Activated naive CD4-positive, alpha-beta T cell treated with anti-CD3 and anti-CD28 coated beads for 36 hours (primary cell): Measurements from ENCODE around the gene NOTUM. TPM values are rescaled to one million over a fixed set of nuclear protein-coding genes. Genes with fewer than 3 reads are reported as not detected.

ENCODE experiments used
- CTCF ChIA-PET: fragments of 350-600 bp; sonication (Branson Sonifier 250); formaldehyde crosslinking; loops from one replicate; lab custom pipeline; 2021; ENCODE audit warnings: antibody characterized with exemption; lab: Charles Lee
- DNase-seq: peaks from one replicate; pipeline ENCODE4 v3.0.0-alpha.2; 2020
- H3K27ac Mint-ChIP-seq: one replicate; pipeline ENCODE4 v1.8.0; 2021; ENCODE audit warnings: mild to moderate bottlenecking, mixed read lengths
- H3K27me3 Mint-ChIP-seq: one replicate; pipeline ENCODE4 v1.8.0; 2021; ENCODE audit warnings: low read depth, mixed read lengths
- H3K36me3 Mint-ChIP-seq: one replicate; pipeline ENCODE4 v1.8.0; 2021; ENCODE audit warnings: low read depth, mixed read lengths
- H3K4me1 Mint-ChIP-seq: one replicate; pipeline ENCODE4 v1.8.0; 2021; ENCODE audit warnings: low read depth, mixed read lengths
- H3K4me3 Mint-ChIP-seq: one replicate; pipeline ENCODE4 v1.8.0; 2021; ENCODE audit warnings: mild to moderate bottlenecking, moderate library complexity, mixed read lengths
- H3K9me3 Mint-ChIP-seq: one replicate; pipeline ENCODE4 v1.8.0; 2021; ENCODE audit warnings: mixed read lengths
- intact Hi-C: fragments of 100-400 bp; cut with micrococcal nuclease; formaldehyde crosslinking; loops from one replicate; pipeline ENCODE4 v1.15.1; 2023
- total RNA-seq, 2 experiments: library from RNA; stranded (reverse); gene quantifications; one replicate each; pipeline ENCODE4 v1.2.3, GENCODE V29; 2021

The NOTUM gene
- total RNA-seq, 2 experiments from 2014 or later, result 0.35 to 0.38 TPM

- H3K9me3 Mint-ChIP-seq, result no peaks in the 10 kb centered on the region
- intact Hi-C loops, result loop anchor here (1.0 to 2.0 kb wide), 6 partner anchors 8 to 286 kb away; partner anchors contain the start of genes ALYREF, ANAPC11, ARHGDIA and ASPSCR1
- peaks cover 2% of the 10 kb centered on the region for H3K36me3 Mint-ChIP-seq
- peak overlapping the region; percentile 76 for H3K4me3 Mint-ChIP-seq
- H3K4me1 Mint-ChIP-seq, result peaks cover 25% of the 10 kb centered on the region
- CTCF ChIA-PET, result interaction anchor here (0.9 to 2.6 kb wide), 2 partner anchors 9 to 10 kb away, joined by 3 to 7 read pairs; partner anchors contain the start of gene SIRT7
- H3K27ac Mint-ChIP-seq, result peak overlapping the region; percentile 86
- peak; percentile 71 for DNase-seq
- H3K27me3 Mint-ChIP-seq, result peaks cover 5% of the 10 kb centered on the region
Measured at GRCh38 chr17:81926451-81927151, 34.4 kb downstream of the NOTUM start.

GRCh38 chr17:81925860-81926450 is 35.0 kb downstream of the NOTUM start:
- peaks cover 2% of the 10 kb centered on the region for H3K36me3 Mint-ChIP-seq

GRCh38 chr17:81924557-81925532 is 36.1 kb downstream of the NOTUM start:
- Mint-ChIP-seq H3K4me1 (peaks cover 25% of the 10 kb centered on the region), H3K4me3 (peak overlapping the region; percentile 29), H3K27me3 (peaks cover 3% of the 10 kb centered on the region), H3K36me3 (peaks cover 2% of the 10 kb centered on the region), H3K9me3 (no peaks in the 10 kb centered on the region), H3K27ac (peak overlapping the region; percentile 30)
- CTCF ChIA-PET, result interaction anchor here (1.3 kb wide), 1 partner anchor 54 kb away, joined by 4 read pairs; the partner anchor contains the start of gene ARHGDIA
- intact Hi-C loops, result no loop called here
- no peak for DNase-seq

More at GRCh38 chr17:81925860-81926450, 35.0 kb downstream of the NOTUM start:
- peaks cover 5% of the 10 kb centered on the region for H3K27me3 Mint-ChIP-seq
- DNase-seq, result no peak
- CTCF ChIA-PET, result interaction anchor here (0.9 to 2.6 kb wide), 2 partner anchors 9 to 10 kb away, joined by 3 to 7 read pairs; partner anchors contain the start of gene SIRT7
- H3K4me1 Mint-ChIP-seq, result peaks cover 25% of the 10 kb centered on the region
- H3K9me3 Mint-ChIP-seq, result no peaks in the 10 kb centered on the region
- intact Hi-C loops, result loop anchor here (2.0 kb wide), 4 partner anchors 35 to 65 kb away; partner anchors contain the start of genes ALYREF, ANAPC11, ARHGDIA and ASPSCR1
- H3K4me3 Mint-ChIP-seq, result peak overlapping the region; percentile 76
- H3K27ac Mint-ChIP-seq, result peak overlapping the region; percentile 86

DNA sequence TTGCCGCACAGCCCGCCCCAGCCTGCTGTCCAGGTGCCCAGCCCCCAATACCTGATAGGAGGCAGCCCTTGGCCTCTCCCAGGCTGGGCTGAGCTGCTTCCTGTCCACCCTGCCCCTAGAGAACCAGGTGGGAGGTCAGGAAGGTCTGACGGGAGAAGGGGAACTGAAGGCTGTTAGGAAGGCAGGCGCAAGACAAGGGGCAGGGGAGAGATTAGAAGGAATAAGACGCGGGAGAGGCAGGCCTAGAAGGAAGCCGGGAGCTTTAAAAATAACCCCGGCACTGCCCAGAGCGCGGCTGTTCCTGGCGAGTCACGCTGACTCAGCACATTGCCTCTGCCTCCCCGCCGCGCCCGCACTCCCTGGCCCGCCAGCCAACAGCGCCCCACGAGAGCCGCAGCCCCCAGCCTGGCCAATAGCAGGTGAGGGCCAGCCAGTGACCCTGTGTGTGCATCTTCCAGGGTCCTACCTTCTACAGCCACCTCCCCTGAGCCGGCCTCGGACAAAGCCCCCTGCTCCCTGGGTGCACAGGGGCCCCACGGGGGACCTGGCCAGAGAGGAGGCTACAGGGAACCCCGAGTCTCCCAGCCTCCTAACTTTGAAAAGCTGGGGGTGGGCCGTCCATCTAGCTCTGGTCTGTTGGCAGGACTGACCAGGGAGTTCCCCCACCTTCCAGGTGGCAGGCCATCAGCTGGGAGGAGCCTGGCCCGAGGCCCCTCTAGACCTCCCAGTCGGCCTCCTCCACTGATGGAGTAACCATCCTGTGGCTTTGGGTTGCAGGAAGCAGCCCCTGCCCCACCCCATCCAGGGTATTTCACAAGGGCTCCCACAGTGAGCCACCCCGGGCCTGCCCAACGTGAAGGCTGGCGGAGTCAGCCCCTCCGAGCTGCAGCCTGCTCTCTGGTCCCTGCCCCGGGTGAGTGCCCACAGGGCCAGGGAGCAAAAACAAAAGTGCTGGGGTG is 37.4 kb downstream of the NOTUM start:
- Mint-ChIP-seq H3K4me1 (peaks cover 26% of the 10 kb centered on the region), H3K4me3 (no peak overlapping the region), H3K36me3 (peaks cover 2% of the 10 kb centered on the region), H3K27ac (no peak overlapping the region), H3K27me3 (no peaks in the 10 kb centered on the region), H3K9me3 (no peaks in the 10 kb centered on the region)
- intact Hi-C loops, result no loop called here
- no peak for DNase-seq
- CTCF ChIA-PET, result no interaction called here

- no peaks in the 10 kb centered on the region for H3K27me3 Mint-ChIP-seq
- intact Hi-C loops, result no loop called here
- no peak overlapping the region for H3K4me3 Mint-ChIP-seq
- H3K36me3 Mint-ChIP-seq, result peaks cover 3% of the 10 kb centered on the region
- DNase-seq, result no peak
- H3K27ac Mint-ChIP-seq, result no peak overlapping the region
- no peaks in the 10 kb centered on the region for H3K9me3 Mint-ChIP-seq
- peaks cover 34% of the 10 kb centered on the region for H3K4me1 Mint-ChIP-seq
- CTCF ChIA-PET, result no interaction called here
Measured at GRCh38 chr17:81922566-81923301, 38.3 kb downstream of the NOTUM start.

DNA sequence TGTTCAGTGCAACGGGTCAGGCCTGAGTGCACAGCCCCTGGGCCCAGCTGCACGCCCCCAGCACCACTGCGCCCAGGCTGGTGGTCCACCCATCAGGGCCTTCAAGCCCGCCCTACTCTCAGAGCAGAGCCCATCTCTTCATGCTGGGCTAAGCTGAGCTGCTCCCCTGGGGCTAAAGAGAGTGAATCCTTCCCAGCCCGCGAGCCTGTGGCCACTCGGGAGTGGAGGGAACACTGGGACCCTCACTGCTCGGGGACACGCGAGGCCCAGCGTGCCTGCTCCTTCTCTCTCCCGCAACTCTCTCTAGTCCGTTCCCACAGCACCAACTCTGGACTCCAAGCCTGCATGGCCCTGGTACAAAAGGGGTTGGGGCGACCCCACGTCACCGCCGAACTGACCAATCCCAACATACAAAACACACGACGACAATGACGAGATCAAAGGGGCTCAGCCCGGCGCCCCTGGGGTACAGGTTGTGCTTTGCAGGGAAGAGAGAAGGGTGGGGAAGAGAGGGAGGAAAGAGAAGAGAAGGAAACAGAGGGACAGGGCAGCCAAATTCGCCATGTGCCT is 38.9 kb downstream of the NOTUM start:
- peaks cover 37% of the 10 kb centered on the region for H3K4me1 Mint-ChIP-seq
- DNase-seq, result no peak
- H3K36me3 Mint-ChIP-seq, result peaks cover 3% of the 10 kb centered on the region
- H3K27ac Mint-ChIP-seq, result no peak overlapping the region
- intact Hi-C loops, result no loop called here
- H3K27me3 Mint-ChIP-seq, result no peaks in the 10 kb centered on the region
- CTCF ChIA-PET, result no interaction called here
- no peak overlapping the region for H3K4me3 Mint-ChIP-seq
- no peaks in the 10 kb centered on the region for H3K9me3 Mint-ChIP-seq

DNA sequence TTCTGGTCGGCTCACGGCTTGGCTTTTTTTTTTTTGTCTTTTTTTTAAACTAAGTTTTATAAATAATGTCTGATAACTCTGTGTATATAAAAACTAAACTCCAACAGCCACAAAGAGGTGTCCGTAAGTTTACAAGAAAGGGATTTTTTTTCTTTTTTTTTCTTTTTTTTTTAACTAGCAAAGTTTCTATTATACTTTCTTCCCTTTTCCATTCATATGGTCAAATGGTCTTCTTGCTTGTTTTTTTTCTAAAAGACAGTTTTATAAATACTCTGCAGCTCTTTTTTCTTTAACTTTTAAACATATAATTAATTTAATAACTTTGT is 39.5 kb downstream of the NOTUM start:
- no peak overlapping the region for H3K4me3 Mint-ChIP-seq
- H3K36me3 Mint-ChIP-seq, result peaks cover 3% of the 10 kb centered on the region
- H3K9me3 Mint-ChIP-seq, result no peaks in the 10 kb centered on the region
- no peak for DNase-seq
- CTCF ChIA-PET, result no interaction called here
- H3K4me1 Mint-ChIP-seq, result peaks cover 42% of the 10 kb centered on the region
- H3K27ac Mint-ChIP-seq, result no peak overlapping the region
- intact Hi-C loops, result no loop called here
- no peaks in the 10 kb centered on the region for H3K27me3 Mint-ChIP-seq

DNA sequence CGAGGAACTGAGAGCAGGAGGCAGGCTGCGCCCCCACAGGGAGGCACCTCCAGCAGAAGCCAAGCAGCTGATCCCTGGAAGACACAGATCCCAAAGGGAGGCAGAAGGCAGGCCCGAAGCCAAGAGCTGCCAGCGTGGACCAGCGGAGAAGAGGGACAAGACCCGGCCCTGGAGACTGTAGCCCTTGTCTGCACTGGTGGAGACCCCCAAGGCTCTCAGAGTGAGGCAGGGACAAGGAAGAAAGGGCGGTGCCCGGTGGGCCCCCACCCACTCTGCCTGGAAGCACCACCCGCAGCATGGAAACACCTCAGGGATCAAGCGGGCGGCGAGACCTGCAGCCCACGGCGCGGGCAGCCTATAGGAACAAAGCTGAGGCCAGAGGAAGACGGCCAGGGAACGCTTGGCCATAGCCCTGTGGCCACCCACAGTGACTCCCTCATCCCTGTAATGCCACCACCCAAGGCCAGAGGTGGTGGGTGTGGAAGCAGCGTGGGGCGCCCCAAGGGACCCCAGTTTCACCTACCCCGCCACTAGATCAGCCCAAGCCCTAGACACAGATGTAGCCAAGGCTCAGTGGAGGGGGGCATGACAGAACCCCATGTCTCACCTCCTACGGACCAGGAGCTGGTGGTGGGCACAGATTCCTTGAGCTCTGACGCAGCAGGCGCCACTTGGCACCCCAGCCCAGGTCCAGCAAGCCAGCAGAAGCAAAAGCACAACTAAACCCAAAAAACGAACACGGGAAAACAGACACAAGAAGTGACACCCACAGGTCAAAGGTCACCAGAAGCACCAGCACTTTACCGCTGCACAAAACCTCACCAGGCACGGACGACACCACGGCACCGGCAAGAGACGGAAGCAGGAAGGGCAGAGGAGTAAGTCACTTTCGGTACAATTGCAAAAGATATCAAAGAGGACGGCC is 40.1 kb downstream of the NOTUM start:
- H3K9me3 Mint-ChIP-seq, result no peaks in the 10 kb centered on the region
- no peaks in the 10 kb centered on the region for H3K27me3 Mint-ChIP-seq
- H3K27ac Mint-ChIP-seq, result no peak overlapping the region
- no peak overlapping the region for H3K4me3 Mint-ChIP-seq
- CTCF ChIA-PET, result no interaction called here
- intact Hi-C loops, result no loop called here
- DNase-seq, result no peak
- H3K4me1 Mint-ChIP-seq, result peaks cover 42% of the 10 kb centered on the region
- peaks cover 4% of the 10 kb centered on the region for H3K36me3 Mint-ChIP-seq

DNA sequence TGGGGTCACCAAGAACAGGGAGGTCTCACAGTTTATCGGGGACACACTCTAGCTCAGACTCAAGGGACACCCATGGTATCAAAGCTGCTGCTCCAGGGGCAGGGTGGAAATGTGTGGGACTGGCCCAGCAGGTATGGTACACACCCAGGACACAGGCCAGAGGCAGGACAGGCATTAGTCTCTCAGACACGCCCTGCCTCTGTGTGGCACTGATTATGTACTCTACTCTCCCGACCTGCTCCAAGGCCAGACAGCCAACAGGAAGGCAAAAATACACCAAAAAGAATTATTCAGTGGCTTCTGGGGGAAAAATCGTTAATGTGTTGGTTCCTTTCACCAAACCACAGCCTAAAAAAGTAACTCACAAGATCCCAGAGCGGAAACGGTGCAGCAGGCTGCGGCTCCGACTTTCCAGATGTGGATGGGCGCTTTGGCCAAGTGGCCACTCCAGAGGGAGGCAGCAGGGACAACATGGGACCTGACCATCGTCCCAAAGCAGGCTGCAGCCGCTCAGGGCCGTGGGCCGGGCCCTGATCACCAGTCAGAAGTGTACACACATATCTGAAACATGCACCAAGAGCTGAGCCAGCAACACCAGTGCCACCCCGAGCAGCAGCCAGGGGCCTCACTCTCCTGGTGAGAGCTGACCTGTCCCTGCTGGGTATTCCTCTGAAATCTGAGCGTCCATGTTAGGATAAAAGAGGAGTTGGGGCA is 42.0 kb downstream of the NOTUM start:
- H3K27ac Mint-ChIP-seq, result peak overlapping the region; percentile 39
- H3K4me3 Mint-ChIP-seq, result peak overlapping the region; percentile 90
- intact Hi-C loops, result loop anchor here (1.0 kb wide), 1 partner anchor 8 kb away; the partner anchor contains the start of gene MAFG
- peaks cover 31% of the 10 kb centered on the region for H3K4me1 Mint-ChIP-seq
- DNase-seq, result no peak
- H3K36me3 Mint-ChIP-seq, result peaks cover 11% of the 10 kb centered on the region
- H3K9me3 Mint-ChIP-seq, result no peaks in the 10 kb centered on the region
- CTCF ChIA-PET, result interaction anchor here (0.9 kb wide), 1 partner anchor 9 kb away, joined by 4 read pairs; the partner anchor contains the start of gene MAFG
- no peaks in the 10 kb centered on the region for H3K27me3 Mint-ChIP-seq
